Measurements from ENCODE around the gene WNT7A.
A peak's percentile ranks its signal among the peaks of the same experiment; 100 is the strongest.

The WNT7A gene

GRCh38 chr3:13770170-13771169, 109.4 kb downstream of the WNT7A start:
- no peak overlapping the region for H3K27ac ChIP-seq (ENCODE audit: poor library complexity, severe bottlenecking)
- DNase-seq (ENCODE audit: low spot score) (no peak), ATAC-seq (ENCODE audit: low read depth) (peak; percentile 73)
- no peaks in the 10 kb centered on the region for H3K36me3 ChIP-seq (ENCODE audit: low read depth)
- H3K4me1 ChIP-seq (ENCODE audit: insufficient read depth, poor library complexity, severe bottlenecking), result peaks cover 8% of the 10 kb centered on the region
- no peak for TF ChIP-seq CTCF (IDR thresholded peaks at IDR 0.05; ENCODE audit: poor library complexity, severe bottlenecking)
- H3K9me3 ChIP-seq (ENCODE audit: severe bottlenecking), result no peaks in the 10 kb centered on the region
- no peak overlapping the region for H3K4me3 ChIP-seq (ENCODE audit: severe bottlenecking)
- H3K27me3 ChIP-seq (ENCODE audit: insufficient read depth, poor library complexity, severe bottlenecking), result no peaks in the 10 kb centered on the region

GRCh38 chr3:13769422-13769821, 110.4 kb downstream of the WNT7A start:
- H3K36me3 ChIP-seq (ENCODE audit: low read depth), result no peaks in the 10 kb centered on the region
- ATAC-seq (ENCODE audit: low read depth) (no peak), DNase-seq (ENCODE audit: low spot score) (no peak)
- TF ChIP-seq CTCF (IDR thresholded peaks at IDR 0.05; ENCODE audit: poor library complexity, severe bottlenecking), result no peak
- no peak overlapping the region for H3K4me3 ChIP-seq (ENCODE audit: severe bottlenecking)
- H3K27me3 ChIP-seq (ENCODE audit: insufficient read depth, poor library complexity, severe bottlenecking), result no peaks in the 10 kb centered on the region
- H3K4me1 ChIP-seq (ENCODE audit: insufficient read depth, poor library complexity, severe bottlenecking), result peaks cover 8% of the 10 kb centered on the region
- no peaks in the 10 kb centered on the region for H3K9me3 ChIP-seq (ENCODE audit: severe bottlenecking)
- no peak overlapping the region for H3K27ac ChIP-seq (ENCODE audit: poor library complexity, severe bottlenecking)

GRCh38 chr3:13768453-13768852, 111.4 kb downstream of the WNT7A start:
- no peak overlapping the region for H3K4me3 ChIP-seq (ENCODE audit: severe bottlenecking)
- no peaks in the 10 kb centered on the region for H3K9me3 ChIP-seq (ENCODE audit: severe bottlenecking)
- no peaks in the 10 kb centered on the region for H3K36me3 ChIP-seq (ENCODE audit: low read depth)
- H3K27ac ChIP-seq (ENCODE audit: poor library complexity, severe bottlenecking), result no peak overlapping the region
- DNase-seq (ENCODE audit: low spot score) (no peak), ATAC-seq (ENCODE audit: low read depth) (no peak)
- no peaks in the 10 kb centered on the region for H3K27me3 ChIP-seq (ENCODE audit: insufficient read depth, poor library complexity, severe bottlenecking)
- peaks cover 8% of the 10 kb centered on the region for H3K4me1 ChIP-seq (ENCODE audit: insufficient read depth, poor library complexity, severe bottlenecking)
- no peak for TF ChIP-seq CTCF (IDR thresholded peaks at IDR 0.05; ENCODE audit: poor library complexity, severe bottlenecking)

- H3K4me3 ChIP-seq (ENCODE audit: severe bottlenecking), result no peak overlapping the region
- DNase-seq (ENCODE audit: low spot score), result no peak
- H3K36me3 ChIP-seq (ENCODE audit: low read depth), result no peaks in the 10 kb centered on the region
- H3K4me1 ChIP-seq (ENCODE audit: insufficient read depth, poor library complexity, severe bottlenecking), result peaks cover 8% of the 10 kb centered on the region
- no peaks in the 10 kb centered on the region for H3K27me3 ChIP-seq (ENCODE audit: insufficient read depth, poor library complexity, severe bottlenecking)
- H3K9me3 ChIP-seq (ENCODE audit: severe bottlenecking), result no peaks in the 10 kb centered on the region
- ATAC-seq (ENCODE audit: low read depth), result no peak
- no peak overlapping the region for H3K27ac ChIP-seq (ENCODE audit: poor library complexity, severe bottlenecking)
- no peak for TF ChIP-seq CTCF (IDR thresholded peaks at IDR 0.05; ENCODE audit: poor library complexity, severe bottlenecking)
These were observed 112.0 kb downstream of the WNT7A start for GRCh38 chr3:13767896-13768295.

- TF ChIP-seq CTCF (IDR thresholded peaks at IDR 0.05; ENCODE audit: poor library complexity, severe bottlenecking), result no peak
- no peak for ATAC-seq (ENCODE audit: low read depth)
- Histone ChIP-seq H3K9me3 (ENCODE audit: severe bottlenecking) (no peaks in the 10 kb centered on the region), H3K27me3 (ENCODE audit: insufficient read depth, poor library complexity, severe bottlenecking) (no peaks in the 10 kb centered on the region), H3K4me3 (ENCODE audit: severe bottlenecking) (no peak overlapping the region), H3K27ac (ENCODE audit: poor library complexity, severe bottlenecking) (no peak overlapping the region), H3K36me3 (ENCODE audit: low read depth) (no peaks in the 10 kb centered on the region), H3K4me1 (ENCODE audit: insufficient read depth, poor library complexity, severe bottlenecking) (peaks cover 8% of the 10 kb centered on the region)
- no peak for DNase-seq (ENCODE audit: low spot score)
These were observed 112.8 kb downstream of the WNT7A start for GRCh38 chr3:13767030-13767429.
